Testis (tissue), 3 donors: ENCODE measurements around the gene CLTC. TPM values are rescaled to one million over a fixed set of nuclear protein-coding genes. Genes with fewer than 3 reads are reported as not detected.
A peak's percentile ranks its signal among the peaks of the same experiment; 100 is the strongest.
"Not testable (repeated sequence)": the region's sequence is repeated elsewhere in the genome, so short reads cannot be mapped to it uniquely, and the experiment has no call there.

Experiments
- DNase-seq: peaks from one replicate; pipeline ENCODE4 v3.0.0-alpha.2; 2019
- H3K27ac ChIP-seq, 2 donors: fragments of 200-600 bp; sonication (generic); one replicate each; pipeline ENCODE4 v1.5.1; 2019
- H3K27me3 ChIP-seq: fragments of 200-600 bp; sonication (generic); one replicate; pipeline ENCODE4 v1.5.1; 2019
- H3K36me3 ChIP-seq: fragments of 200-600 bp; sonication (generic); one replicate; pipeline ENCODE4 v1.5.1; 2017; ENCODE audit warnings: low read depth; ENCODE audit errors: missing control alignments
- H3K4me1 ChIP-seq: fragments of 200-600 bp; sonication (generic); one replicate; pipeline ENCODE4 v1.5.1; 2019
- H3K4me3 ChIP-seq, 2 donors: fragments of 200-600 bp; sonication (generic); one replicate each; pipeline ENCODE4 v1.5.1; 2017 to 2019
- H3K9me3 ChIP-seq: fragments of 200-600 bp; sonication (generic); one replicate; pipeline ENCODE4 v1.5.1; 2017
- POLR2A ChIP-seq: fragments of 450-650 bp; IDR thresholded peaks from one replicate; pipeline ENCODE4 v1.6.1; 2017; ENCODE audit warnings: antibody characterized with exemption, mild to moderate bottlenecking, moderate library complexity
- WGBS, 2 donors: methylation state at CpG; one replicate each; pipeline ENCODE4 v1.1.5; 2018; 5-methylcytosine and 5-hydroxymethylcytosine counted together
- intact Hi-C: fragments of 100-400 bp; cut with DNase I; formaldehyde crosslinking; loops from one replicate; pipeline ENCODE4 v1.15.1; 2023; ENCODE audit warnings: low total_unique reads
- polyA plus RNA-seq: library from polyadenylated mRNA; stranded (reverse); fragments of 350-450 nt; fragmentation: Illumina TruSeq; extraction: RNeasy Lipid Tissue Mini Kit (QIAGEN cat#74804); gene quantifications from one replicate; pipeline ENCODE4 v1.2.3, GENCODE V29; 2014; ENCODE audit warnings: low read depth, low replicate concordance; ENCODE audit not compliant: insufficient read depth
- total RNA-seq, 2 donors: library from RNA; depleted of rRNA; stranded (reverse); fragments of >200 nt; gene quantifications; one replicate each; pipeline ENCODE4 v1.2.3, GENCODE V29; 2016
- TF ChIP-seq, protein P1 (sequence below), 3 experiments: fragments of 450-650 bp in 2 of 3; fragments of 200-600 bp in 1 of 3; sonication (generic) in 1 of 3; IDR thresholded peaks; one replicate each; pipeline ENCODE4 v1.5.1; 2016 to 2019; ENCODE audit warnings: antibody characterized with exemption in 3 of 3, mild to moderate bottlenecking in 2 of 3, moderate library complexity in 1 of 3

CLTC gene
- total and polyA plus RNA-seq, 3 donors from 2014 or later: 137 to 253 (median 221) TPM

DNA sequence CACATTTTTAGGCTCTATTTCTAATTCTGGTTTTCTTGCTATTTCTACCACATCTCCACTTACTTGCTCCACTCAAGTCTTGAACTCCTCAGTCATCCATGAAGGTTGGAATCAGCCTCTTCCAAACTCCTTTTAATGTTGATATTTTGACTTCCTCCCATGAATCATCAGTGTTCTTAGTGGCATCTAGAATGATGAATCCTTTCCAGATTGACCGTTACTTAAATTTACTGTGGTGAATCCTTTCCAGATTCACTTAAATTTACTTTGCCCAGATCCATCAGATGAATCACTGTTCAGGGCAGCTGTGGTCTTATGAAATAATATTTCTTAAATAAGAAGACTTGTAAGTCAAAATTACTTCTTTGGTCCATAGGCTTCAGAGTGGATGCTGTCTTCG is 32.4 kb downstream of the CLTC start:
- intact Hi-C loops: no loop called here
- H3K36me3 ChIP-seq: peaks cover under 1% of the 10 kb centered on the region
- 95 to 98% methylated on average over 2 of the region's 2 CpGs for WGBS, 2 donors
- no peaks in the 10 kb centered on the region for H3K27me3 ChIP-seq
- H3K27ac ChIP-seq: no peak overlapping the region
- DNase-seq: no peak
- no peak for TF ChIP-seq POLR2A
- TF ChIP-seq, protein P1, sequence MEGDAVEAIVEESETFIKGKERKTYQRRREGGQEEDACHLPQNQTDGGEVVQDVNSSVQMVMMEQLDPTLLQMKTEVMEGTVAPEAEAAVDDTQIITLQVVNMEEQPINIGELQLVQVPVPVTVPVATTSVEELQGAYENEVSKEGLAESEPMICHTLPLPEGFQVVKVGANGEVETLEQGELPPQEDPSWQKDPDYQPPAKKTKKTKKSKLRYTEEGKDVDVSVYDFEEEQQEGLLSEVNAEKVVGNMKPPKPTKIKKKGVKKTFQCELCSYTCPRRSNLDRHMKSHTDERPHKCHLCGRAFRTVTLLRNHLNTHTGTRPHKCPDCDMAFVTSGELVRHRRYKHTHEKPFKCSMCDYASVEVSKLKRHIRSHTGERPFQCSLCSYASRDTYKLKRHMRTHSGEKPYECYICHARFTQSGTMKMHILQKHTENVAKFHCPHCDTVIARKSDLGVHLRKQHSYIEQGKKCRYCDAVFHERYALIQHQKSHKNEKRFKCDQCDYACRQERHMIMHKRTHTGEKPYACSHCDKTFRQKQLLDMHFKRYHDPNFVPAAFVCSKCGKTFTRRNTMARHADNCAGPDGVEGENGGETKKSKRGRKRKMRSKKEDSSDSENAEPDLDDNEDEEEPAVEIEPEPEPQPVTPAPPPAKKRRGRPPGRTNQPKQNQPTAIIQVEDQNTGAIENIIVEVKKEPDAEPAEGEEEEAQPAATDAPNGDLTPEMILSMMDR (IDR thresholded peaks at IDR 0.05): no peak
- H3K9me3 ChIP-seq: no peaks in the 10 kb centered on the region
- H3K4me3 ChIP-seq: no peak overlapping the region
- H3K4me1 ChIP-seq: no peaks in the 10 kb centered on the region

DNA sequence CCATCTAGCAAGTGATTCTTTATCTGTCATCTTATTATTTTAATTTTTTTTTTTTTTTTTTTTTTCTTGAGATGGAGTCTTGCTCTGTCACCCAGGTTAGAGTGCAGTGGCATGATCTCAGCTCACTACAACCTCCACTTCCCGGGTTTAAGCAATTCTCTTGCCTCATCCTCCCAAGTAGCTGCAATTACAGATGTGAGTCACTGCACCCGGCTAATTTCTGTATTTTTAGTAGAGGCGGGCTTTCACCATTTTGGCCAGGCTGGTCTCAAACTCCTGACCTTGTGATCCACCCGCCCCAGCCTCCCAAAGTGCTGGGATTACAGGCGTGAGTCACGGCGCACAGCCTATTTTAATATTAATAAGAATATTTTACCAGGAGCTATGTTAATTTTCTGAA is 36.9 kb downstream of the CLTC start:
- H3K36me3 ChIP-seq, H3K4me1 ChIP-seq, DNase-seq, H3K9me3 ChIP-seq, intact Hi-C loops, H3K4me3 ChIP-seq, H3K27me3 ChIP-seq, H3K27ac ChIP-seq: not testable (repeated sequence)
- WGBS, 2 donors: 91 to 94% methylated on average over 7 of the region's 7 CpGs

DNA sequence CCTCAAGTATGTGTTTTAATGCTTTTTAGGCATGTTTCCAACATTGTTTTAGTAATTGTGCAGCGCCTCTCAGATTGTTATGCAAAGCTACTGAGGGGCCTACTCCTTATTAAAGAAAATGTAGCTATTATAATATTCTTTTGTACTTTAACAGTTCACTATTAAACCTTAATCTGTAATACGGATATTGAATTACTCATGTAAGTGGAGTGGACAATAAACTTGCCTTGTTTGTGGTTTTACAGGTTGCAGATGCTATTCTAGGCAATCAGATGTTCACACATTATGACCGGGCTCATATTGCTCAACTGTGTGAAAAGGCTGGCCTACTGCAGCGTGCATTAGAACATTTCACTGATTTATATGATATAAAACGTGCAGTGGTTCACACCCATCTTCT is 46.5 kb downstream of the CLTC start:
- H3K27ac ChIP-seq: no peak overlapping the region
- intact Hi-C loops: no loop called here
- H3K36me3 ChIP-seq: no peaks in the 10 kb centered on the region
- WGBS, 2 donors: 84 to 86% methylated on average over 5 of the region's 5 CpGs
- H3K4me1 ChIP-seq: peaks cover 3% of the 10 kb centered on the region
- no peaks in the 10 kb centered on the region for H3K27me3 ChIP-seq
- H3K4me3 ChIP-seq: no peak overlapping the region
- TF ChIP-seq, protein P1 (IDR thresholded peaks at IDR 0.05): no peak
- no peak for TF ChIP-seq POLR2A
- no peaks in the 10 kb centered on the region for H3K9me3 ChIP-seq
- no peak for DNase-seq

DNA sequence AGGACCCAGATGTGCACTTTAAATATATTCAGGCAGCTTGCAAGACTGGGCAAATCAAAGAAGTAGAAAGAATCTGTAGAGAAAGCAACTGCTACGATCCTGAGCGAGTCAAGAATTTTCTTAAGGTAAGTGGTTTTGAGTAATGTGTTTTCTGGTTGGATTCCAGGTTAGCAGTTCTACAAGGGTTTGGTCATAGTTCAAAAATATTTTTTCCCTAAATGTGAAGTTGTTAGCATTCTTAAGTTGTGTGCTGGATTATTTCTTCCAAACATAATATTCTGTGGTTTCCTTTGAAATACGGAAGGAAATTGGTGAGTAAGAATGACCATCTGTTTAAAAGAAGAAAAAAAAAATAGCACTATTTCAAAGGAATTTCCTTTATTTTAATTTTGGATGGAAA is 49.1 kb downstream of the CLTC start:
- Histone ChIP-seq H3K36me3 (no peaks in the 10 kb centered on the region), H3K9me3 (no peaks in the 10 kb centered on the region), H3K27ac (peak overlapping the region in 1 of 2 donors; percentile 18), H3K4me3 (no peak overlapping the region), H3K4me1 (peaks cover 3% of the 10 kb centered on the region), H3K27me3 (no peaks in the 10 kb centered on the region)
- WGBS, 2 donors: 65 to 66% methylated on average over 3 of the region's 3 CpGs
- DNase-seq: no peak
- intact Hi-C loops: no loop called here
- TF ChIP-seq, protein P1 (IDR thresholded peaks at IDR 0.05): no peak
- no peak for TF ChIP-seq POLR2A

DNA sequence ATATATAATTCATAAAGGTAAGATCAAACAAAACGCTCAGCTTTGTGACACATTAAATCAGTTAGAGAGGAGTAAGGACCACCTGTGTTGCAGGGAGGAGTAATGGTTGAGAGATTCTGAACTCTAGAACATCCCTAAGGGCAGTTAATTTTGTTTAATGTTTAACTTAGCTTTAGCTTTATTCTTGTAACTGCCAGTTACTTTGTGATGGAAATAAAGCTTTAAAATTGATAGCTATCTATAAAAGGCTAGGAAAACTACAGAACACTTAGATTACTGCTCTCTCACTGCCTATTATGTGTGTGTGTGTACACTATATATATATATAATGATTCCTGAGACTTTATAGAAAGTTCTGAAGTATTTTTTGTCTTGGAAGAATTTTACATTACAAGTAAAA is 49.7 kb downstream of the CLTC start:
- intact Hi-C loops: no loop called here
- no peak for DNase-seq
- 75 to 83% methylated on average over 1 of the region's 1 CpG for WGBS, 2 donors
- no peak overlapping the region for H3K4me3 ChIP-seq
- H3K27me3 ChIP-seq: no peaks in the 10 kb centered on the region
- H3K27ac ChIP-seq: no peak overlapping the region
- H3K9me3 ChIP-seq: no peaks in the 10 kb centered on the region
- peaks cover 3% of the 10 kb centered on the region for H3K4me1 ChIP-seq
- H3K36me3 ChIP-seq: no peaks in the 10 kb centered on the region
- TF ChIP-seq, protein P1 (IDR thresholded peaks at IDR 0.05): no peak
- no peak for TF ChIP-seq POLR2A
